Left hindlimb (tissue), 1 donor: ENCODE measurements around the gene BCL2L11.

Experiments used
- DNase-seq: peaks from one replicate; pipeline ENCODE4 v3.0.0-alpha.2; 2018

Gene BCL2L11

DNA sequence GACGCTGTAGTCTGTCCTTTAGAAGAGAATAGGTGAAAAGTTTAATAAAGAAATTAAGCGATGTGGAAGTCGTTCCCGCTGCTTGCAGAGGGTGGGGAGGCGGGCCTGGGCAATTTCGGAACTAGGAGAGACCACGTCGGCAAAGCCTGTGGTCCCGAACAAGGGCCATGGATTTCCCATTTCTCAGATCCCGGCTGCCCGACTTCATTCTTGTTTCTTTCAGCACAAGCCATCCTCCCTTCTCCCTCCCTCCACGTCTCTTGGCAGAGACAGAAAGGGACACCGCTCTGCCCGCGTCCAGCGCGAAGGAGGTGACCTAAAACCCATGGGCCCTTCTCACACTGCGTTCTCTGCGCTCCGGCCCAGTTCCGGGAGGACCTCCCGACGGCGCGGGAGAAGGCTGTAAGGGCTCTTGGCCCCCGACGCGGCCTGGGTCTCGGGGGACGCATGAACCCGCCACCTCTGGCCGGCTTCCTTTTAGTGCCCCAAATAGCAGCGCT, 2.2 kb upstream of the BCL2L11 start:
- no peak for DNase-seq

DNA sequence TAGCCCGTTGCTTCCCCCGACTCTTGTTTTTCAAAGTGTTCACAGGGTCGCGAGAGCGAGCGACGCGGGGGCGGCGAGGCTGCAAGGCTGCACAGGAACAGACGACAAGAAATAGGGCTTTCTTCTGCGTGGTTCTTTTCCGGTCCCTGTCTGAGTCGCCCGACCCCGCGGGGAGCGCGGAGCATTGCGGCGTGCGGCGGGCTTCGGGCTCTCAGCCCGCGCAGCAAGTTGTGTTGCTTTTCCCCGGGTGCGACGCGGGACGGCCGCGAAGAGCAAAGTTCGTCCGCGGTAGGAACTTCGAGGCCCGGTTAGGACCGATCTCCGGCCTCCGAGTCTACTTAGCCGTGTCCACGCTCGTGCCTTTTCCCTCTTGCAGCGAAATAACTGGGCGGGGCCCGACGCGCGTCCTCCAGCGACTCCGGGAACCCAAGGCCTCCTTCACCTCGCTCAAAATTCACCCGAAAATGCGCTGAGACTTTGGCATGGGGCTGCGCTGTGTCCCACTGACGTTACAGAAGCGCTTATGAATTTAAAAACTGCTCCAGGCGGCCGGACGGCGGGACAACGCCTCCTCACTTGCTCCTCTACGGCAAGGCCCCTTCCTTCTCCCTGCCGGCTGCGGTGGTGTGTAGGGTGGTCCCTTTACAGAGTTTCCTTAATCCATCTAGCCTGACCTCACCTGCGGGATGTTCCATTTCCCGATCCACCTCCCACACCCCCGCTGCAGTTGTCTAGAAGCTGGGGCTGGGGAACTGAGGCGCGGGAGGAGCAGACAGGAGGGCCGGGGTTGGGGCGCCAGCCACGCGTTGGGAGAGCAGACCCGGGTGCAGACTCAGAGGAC, 1.5 kb upstream of the BCL2L11 start:
- DNase-seq = peak; percentile 44

DNA sequence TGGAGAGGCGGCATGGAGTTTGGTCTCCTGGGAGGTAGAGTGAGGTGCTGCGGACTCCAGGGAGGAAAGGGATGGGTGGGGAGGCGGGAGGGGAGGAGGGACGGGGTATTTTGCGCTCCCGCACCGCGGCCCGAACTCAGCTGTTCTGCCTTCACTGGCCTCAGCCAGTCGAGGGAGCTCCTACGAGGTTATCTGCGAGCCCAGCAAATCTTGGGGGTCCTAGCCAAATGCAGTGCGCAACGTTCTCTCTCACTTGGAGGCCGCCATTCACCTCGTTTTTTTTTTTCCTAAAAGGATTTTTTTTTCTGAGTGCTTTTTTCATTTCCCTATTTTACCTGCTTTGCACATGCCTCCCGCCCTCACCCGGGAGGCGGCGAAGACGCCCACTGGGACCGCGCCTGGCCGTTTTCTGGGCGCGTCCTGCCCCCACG, 877 bp upstream of the BCL2L11 start:
- no peak for DNase-seq

DNA sequence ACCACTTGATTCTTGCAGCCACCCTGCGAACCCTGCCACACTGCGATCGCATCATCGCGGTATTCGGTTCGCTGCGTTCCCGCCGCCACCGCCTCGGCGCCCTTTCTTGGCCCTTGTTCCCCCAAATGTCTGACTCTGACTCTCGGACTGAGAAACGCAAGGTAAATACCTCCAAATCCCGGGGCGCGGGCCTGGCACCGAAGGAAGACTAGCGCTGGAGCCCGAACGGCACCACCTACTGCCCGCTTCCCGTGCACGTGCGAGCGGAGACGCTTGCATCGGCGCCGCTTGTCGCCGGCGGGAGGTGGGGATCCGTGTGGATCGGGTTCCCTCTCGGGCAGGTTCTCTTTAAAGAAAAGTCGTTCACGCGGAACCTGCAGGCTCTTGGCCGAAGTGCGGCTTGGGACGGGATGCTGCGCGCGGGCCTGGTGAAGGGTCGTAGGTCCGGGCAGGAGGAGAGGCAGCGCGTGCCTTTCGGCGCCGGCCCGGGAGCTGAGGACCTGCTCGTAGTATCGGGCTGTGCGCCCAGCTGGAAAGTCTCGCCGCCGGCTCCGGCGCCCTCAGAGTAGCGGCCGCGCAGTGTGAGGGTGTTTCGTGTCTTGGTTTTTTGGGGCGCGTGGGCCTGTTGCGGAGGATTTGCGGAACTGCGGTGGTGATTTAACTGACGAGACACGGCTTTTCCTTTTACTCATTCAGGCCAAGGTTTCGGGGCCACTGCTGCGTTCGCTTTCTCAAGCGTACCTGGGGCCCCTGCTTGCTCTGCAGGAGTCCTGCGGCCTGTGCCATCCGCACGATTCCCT, 514 bp downstream of the BCL2L11 start:
- peak; percentile 63 for DNase-seq

DNA sequence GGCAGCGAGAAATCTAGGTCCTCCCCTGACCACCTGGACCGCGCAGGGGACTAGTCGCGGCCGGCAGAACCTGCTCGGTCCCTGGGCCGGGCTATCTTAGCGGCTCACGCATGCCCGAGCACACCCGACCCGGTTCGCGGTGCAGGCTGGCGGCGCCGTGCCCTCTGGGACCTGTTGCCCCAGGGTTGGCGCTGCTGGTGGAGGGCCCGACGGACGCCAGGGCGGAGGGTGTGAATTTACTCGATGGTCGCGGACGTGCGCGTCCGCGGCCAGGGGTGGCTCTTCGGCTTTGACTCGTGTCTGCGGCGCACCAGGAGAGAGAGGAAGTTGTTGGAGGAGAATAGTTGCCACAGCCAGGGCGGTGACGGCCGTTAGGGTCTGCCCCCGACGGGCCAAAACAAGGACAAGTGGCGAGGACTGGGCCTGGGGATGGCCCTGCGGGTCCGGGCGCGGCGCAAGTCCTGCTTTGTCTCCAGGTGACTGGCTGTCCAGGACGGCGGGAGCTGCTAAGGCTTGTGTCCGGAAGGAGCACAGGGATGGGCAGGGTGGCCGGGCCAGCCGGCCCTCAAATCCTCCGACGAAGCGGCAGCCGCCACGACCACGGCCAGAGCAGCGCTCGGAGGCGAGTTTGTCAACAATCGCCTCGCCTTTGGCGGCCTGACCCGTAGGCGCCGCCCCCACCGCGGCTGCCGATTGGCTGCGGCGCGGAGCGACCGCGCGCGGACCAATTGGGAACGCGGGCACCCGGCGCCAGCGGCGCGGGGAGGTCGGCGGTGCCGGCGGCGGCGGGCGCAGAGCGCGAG, 1.3 kb downstream of the BCL2L11 start:
- DNase-seq = peak; percentile 93

DNA sequence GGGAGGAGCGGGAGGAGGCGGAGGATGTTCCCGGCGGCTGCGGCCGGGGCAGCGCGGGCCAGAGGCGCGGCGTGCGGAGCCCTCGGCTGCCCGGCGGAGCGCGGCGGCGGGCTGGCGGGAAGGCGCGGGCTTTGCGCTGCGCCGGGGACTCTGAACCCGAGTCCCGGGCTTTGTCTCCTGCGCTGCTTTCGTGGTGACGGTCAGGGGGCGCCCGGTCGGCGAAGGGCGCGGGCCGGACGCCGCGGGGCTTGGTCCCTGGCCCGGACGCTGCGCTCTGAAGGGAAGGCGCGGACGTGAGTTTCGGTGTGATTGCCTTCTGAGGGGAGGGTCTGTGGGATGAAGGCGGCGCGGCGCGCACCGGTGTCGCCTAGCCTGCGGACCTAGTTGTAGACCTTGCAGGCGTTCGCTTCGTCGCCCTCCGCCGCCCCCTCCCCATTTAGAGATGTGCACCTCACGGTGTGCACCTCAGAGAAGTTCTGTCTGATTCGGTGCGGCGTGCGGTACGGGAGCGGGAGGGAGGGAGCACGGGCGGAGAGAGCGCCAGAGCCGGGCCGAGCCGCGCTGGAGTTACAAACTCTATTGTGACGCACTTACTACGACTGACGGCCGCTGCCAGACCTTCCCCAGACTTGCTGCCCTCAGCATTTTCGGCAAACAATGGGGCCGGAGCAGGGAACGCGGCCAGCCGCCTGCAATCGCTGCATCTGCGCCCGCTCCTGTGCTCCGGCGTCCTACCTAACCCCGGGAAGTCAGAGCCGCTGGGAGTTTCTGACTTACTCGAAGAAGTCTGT, 2.1 kb downstream of the BCL2L11 start:
- DNase-seq = peak; percentile 86

DNA sequence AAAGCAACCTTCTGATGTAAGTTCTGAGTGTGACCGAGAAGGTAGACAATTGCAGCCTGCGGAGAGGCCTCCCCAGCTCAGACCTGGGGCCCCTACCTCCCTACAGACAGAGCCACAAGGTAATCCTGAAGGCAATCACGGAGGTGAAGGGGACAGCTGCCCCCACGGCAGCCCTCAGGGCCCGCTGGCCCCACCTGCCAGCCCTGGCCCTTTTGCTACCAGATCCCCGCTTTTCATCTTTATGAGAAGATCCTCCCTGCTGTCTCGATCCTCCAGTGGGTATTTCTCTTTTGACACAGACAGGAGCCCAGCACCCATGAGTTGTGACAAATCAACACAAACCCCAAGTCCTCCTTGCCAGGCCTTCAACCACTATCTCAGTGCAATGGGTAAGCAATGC, 3.0 kb downstream of the BCL2L11 start:
- no peak for DNase-seq

DNA sequence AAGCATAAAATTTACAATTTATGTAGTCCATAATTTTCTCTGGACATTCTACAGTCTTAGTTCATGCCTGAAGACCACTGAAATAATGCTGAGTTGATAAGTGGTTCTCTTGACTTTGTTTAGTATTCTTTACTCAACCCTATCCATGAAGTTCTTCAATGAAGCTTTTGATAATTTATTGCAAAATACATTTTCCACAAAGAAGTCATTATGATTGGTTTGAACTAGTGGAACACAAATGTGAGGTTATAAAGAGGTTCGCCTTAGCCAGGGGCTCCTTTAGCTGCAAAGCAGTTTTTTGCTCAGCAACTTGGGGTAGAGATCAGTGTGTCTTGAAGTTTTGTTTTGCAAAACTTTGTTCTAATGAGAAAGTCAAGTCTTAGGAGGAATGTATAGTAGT, 5.9 kb downstream of the BCL2L11 start:
- no peak for DNase-seq

DNA sequence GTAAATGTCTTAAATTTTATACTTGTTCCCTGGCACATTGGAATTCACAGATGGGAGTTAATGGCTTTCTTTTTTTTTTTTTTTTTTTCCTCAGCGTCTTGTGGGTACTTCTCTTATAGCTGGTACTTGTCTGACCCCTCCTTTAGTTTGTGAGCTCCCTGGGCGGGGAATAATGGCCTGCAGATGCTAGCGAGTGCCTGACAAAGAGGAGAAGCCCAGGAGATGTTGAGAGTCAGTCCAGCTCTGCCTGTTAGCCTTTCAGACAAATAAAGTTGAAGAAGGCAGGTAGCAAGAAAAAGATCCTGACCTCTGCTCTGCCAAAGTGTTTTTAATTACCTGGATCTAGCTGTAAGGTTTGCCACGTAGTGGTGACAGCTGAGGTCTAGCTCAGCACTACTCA, 6.6 kb downstream of the BCL2L11 start:
- DNase-seq = no peak

DNA sequence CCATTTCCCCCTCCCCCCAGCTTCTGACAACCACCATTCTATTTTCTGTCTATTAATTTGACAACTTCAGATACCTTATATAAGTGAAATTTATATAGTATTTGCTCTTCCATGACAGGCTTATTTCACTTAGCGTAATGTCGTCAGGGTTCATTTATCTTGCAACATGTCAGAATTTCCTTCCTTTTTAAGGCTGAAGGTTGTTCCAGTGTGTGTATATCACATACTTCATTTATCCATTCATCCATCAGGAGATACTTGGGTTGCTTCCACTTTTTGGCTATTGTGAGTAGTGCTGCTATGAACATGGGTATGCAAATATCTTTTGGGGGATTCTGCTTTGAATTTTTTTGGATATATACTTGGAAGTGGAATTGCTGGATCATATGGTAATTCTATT, 7.4 kb downstream of the BCL2L11 start:
- no peak for DNase-seq

DNA sequence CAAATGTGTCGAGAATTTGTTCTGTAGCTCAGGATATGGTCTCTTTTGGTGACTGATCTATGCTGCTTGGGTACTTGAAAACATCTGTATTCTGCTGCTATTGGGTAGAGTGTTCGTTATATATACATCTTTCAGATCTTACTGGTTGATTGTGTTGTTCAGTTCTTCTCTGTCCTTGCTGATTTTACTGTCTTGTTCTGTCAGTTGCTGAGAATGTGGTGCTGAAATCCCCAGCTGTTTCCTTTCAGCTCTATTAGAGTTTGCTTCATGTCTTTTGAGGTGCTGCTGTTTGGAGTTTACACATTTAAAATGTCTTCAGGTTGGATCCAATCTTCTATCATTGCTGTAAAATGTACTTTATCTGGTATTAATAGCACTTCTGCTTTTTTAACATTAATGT, 12.9 kb downstream of the BCL2L11 start:
- no peak for DNase-seq

DNA sequence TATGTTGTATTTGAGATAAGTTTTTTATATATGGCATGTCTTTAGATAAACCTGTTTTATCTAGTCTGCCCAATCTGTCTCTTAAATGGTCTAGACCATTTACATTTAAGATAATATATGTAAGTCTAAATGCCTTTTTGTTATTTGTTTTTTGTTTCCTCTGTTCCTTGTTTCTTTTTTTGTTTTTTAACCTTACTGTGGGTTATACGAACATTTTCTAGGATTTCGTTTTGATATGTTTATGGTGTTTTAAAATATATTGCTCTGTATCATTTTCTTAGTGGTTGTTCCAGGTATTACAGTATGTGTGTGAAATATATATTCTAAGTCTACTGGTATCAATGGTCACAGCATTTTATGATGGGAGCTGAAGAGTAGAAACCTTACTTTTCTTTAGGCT, 13.3 kb downstream of the BCL2L11 start:
- DNase-seq = no peak

DNA sequence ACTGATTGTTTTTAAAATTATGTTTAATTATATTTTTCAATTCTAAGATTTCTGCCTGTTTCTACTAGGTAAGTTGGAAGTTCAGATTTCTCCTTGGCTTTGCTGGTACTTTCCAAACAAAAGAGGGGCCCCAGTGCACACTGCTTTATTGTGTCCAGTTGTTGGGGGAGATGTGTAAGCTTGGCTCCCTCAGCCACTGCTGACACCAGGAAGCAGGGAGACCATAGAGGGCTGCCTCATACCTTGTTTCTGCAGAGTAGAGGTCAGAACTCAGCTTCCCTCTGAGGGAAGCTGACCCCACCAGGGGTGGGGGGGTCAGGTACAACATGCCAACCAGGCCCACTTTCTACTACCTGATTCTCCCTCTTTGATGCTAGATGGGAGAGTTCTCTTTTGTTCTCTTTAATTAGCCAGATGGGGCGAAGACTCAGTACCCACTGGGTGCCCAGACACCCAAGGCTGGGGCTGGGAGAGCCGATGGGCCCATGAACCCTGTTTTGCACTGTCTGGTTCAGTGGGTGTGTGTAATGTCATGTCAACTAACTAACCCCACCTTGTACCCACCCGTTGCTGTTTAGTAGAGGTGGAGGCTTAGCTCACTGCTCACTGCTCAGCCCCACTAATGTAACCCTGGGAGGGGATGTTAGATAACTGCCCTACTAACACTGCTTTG, 14.7 kb downstream of the BCL2L11 start:
- no peak for DNase-seq

DNA sequence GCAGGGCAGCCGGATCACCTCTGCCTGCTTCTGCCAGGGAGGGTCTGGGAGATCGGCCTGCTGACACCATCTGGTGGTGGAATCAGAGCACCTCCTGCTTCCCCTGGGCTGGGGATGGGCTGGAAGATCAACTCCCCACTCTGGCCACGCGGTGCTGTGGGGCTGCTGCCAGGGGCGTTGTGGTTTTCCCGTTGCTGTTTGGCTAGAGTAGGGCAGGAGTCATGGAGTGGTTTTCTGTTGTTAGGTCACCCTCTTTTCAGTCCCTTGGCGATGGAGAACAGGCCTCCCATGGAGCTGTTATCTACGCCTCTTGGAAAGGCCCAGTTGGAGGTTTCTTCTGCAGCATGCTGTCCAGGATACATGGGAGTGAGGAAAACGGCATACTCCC, 15.2 kb downstream of the BCL2L11 start:
- peak; percentile 50 for DNase-seq

DNA sequence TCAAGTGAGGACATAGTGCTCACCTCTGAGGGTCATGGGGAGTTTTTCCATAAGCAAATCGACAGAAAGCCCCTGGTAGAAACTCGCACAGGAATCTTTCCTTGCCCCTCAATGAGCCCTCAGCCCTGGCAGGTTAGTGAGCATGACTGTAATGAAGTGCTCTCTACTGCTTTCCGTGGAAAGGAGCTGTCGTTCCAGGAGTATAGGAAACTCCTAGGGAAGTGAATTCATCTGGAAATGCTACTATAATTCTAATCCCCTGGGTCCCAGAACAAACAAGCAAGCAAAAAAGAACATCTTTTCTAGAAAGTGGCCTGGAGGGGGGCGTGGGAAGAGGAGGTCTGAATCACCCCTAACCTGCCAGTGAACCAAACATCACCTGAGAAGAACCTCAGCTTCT, 18.1 kb downstream of the BCL2L11 start:
- no peak for DNase-seq

DNA sequence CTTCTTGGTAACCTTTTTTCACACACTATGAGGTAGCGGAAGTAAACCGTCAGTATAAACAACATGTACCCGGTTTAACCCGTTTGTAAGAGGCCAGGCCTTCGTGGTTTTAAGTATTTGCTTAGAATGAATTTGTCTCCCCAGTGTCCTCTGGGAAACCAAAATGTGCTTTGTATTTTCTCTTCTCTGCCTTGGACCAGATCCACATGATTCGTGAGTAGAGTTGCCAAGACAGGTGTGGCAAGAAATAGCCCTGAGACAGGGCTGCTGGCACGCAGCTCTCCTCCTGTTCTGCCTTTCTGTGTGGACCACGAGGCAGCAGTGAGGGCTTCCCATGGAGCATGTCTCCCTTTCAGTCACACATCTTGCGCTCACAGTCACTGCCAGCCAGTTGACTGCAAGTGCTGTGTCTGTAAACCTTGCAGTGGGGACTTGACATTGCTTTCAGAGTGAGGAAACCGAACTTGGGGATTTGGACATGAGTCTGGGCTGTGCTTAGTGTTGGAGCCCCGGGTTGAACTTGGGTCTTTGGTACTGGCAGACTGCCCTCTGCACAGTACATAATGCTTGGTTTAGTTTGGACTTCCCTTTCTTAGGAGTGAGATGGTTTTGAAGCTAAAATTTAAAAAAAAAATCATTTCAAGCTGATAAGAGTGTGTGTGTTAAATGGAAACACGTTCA, 19.1 kb downstream of the BCL2L11 start:
- DNase-seq = no peak

DNA sequence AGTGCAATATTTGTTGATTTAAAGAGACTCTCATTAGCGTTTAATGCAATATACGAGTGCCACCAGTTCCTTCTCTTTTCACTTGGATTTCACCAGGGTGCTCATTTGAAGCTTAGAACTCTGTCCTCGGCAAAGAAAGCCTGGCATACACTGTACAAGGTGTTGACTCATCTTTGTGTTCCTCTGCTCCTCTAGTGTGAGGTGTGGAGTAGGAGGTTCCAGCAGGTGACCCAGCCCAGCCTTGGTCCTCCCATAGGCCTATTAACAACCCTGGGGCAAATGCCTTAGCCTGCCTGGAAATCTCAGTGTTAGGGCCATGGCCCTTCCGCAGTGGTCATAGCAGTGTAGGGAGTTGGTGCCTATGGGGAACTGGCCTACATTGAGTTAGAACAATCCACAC, 20.1 kb downstream of the BCL2L11 start:
- DNase-seq = no peak

DNA sequence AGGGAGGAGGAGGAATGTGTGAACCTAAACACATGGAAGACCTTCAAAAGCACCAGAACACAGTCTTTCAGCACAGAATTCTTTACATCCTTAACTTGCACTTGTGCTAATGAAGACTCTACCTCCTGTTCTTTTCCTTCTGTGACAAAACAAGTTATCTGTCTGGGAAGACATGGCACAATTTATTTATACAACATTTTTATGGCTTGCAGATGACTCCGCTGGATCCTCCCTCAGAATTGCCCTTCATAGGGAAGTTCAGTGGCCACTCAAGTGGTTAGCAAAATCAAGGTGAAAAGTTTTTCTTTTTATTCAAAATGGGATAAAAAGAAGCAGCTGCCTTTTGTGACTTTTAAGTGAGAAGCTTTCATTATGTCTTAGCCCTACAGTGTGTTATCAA, 21.4 kb downstream of the BCL2L11 start:
- no peak for DNase-seq

DNA sequence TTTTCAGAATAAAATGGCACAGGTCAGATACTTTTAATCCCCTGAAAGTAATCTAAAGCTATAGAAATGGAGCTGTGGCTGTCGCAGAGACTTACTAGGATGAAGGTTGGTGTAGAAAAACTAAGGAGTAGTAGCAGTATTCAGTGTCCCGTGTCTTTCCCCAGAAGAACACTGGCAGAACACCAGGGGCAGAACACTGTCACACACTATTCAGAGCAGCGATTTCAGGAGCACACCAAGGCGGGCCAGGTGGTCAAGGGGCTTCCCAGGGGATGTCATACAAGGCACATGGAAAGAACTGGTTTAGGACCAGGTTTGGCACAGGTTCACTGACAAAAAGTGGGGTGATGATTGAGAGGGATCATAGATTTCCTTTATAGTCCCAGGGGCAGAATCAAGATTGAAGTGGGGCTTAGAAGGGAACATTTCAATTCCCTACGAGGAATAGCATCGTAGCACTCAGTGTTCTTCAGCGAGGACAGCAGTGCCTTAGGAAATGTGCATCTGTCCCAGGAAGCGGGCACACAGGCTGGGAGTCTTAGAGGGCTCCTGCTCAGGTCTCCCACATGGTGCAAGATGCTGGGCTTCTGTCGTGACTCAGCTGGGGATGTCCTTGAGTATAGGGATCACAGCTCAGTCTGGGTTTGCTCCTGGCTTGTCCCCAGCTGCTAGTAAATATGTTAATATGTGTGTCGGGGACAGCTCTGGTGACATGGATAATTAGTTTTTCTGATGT, 22.6 kb downstream of the BCL2L11 start:
- no peak for DNase-seq

DNA sequence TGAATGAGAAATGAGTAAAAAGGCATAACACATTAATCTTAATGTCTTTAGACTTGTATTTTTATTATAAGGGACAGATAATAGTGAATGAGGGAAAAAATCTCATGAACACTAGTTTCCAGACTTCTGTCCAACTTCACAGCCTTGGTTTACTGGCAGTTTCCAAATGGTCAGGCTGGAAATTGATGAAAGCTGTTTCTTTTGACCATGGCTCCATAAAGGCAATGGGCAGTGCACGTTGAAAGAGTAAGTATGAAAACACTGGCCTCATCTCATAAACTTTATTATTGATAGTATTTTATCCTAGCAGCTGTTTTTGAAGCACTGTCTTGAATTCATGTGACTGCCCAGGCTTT, 23.1 kb downstream of the BCL2L11 start:
- DNase-seq = no peak
